ENCODE data around the gene LDLRAD3.

The LDLRAD3 gene

GRCh38 chr11:36254713-36255112, 310.9 kb downstream of the LDLRAD3 start:
- DNase-seq (ENCODE audit: low spot score) = peak; percentile 56
- ChIA-PET CTCF (interaction anchor here (0.7 kb wide), 1 partner anchor 1415 kb away, joined by 3 read pairs; no protein-coding TSS in a partner anchor), POLR2A (ENCODE audit: low non-redundant PET) (no interaction called here)
- H3K27ac ChIP-seq = no peak overlapping the region
- no peak for TF ChIP-seq CTCF (conservative IDR thresholded peaks at IDR 0.05; ENCODE audit: low read depth)

GRCh38 chr11:36257351-36257750, 313.5 kb downstream of the LDLRAD3 start:
- DNase-seq (ENCODE audit: low spot score) = no peak
- ChIA-PET POLR2A (ENCODE audit: low non-redundant PET) (no interaction called here), CTCF (interaction anchor here (0.6 to 2.7 kb wide), 4 partner anchors 9 to 642 kb away, joined by 3 to 12 read pairs (median 3); no protein-coding TSS in a partner anchor)
- no peak for TF ChIP-seq CTCF (conservative IDR thresholded peaks at IDR 0.05; ENCODE audit: low read depth)
- H3K27ac ChIP-seq = no peak overlapping the region

- no peak for TF ChIP-seq CTCF (conservative IDR thresholded peaks at IDR 0.05; ENCODE audit: low read depth)
- peak overlapping the region; percentile 1; the same call in 1 of the 2 replicates for H3K27ac ChIP-seq
- CTCF ChIA-PET = interaction anchor here (0.6 to 2.7 kb wide), 10 partner anchors 23 to 640 kb away, joined by 3 to 12 read pairs (median 4); no protein-coding TSS in a partner anchor
- POLR2A ChIA-PET (ENCODE audit: low non-redundant PET) = no interaction called here
- peak; percentile 24 for DNase-seq (ENCODE audit: low spot score)
Measured at GRCh38 chr11:36258730-36259360, 315.0 kb downstream of the LDLRAD3 start.

GRCh38 chr11:36261094-36261493, 317.2 kb downstream of the LDLRAD3 start:
- ChIA-PET POLR2A (ENCODE audit: low non-redundant PET) (no interaction called here), CTCF (interaction anchor here (1.1 kb wide), 1 partner anchor 439 kb away, joined by 3 read pairs; no protein-coding TSS in a partner anchor)
- H3K27ac ChIP-seq = no peak overlapping the region
- TF ChIP-seq CTCF (conservative IDR thresholded peaks at IDR 0.05; ENCODE audit: low read depth) = no peak
- DNase-seq (ENCODE audit: low spot score) = no peak

GRCh38 chr11:36264011-36264972, 320.4 kb downstream of the LDLRAD3 start:
- 0 out of 2 replicates have a peak overlapping the region, but pooled peaks have one; percentile 3 for H3K27ac ChIP-seq
- ChIA-PET CTCF (interaction anchor here (0.6 kb wide), 1 partner anchor 101 kb away, joined by 3 read pairs; no protein-coding TSS in a partner anchor), POLR2A (ENCODE audit: low non-redundant PET) (no interaction called here)
- no peak for TF ChIP-seq CTCF (conservative IDR thresholded peaks at IDR 0.05; ENCODE audit: low read depth)
- DNase-seq (ENCODE audit: low spot score) = no peak

GRCh38 chr11:36264973-36265344, 321.1 kb downstream of the LDLRAD3 start:
- ChIA-PET POLR2A (ENCODE audit: low non-redundant PET) (no interaction called here), CTCF (interaction anchor here (0.6 to 2.7 kb wide), 6 partner anchors 18 to 800 kb away, joined by 3 to 10 read pairs (median 4); partner anchors contain the start of gene FJX1)
- TF ChIP-seq CTCF (conservative IDR thresholded peaks at IDR 0.05; ENCODE audit: low read depth) = no peak
- H3K27ac ChIP-seq = 0 out of 2 replicates have a peak overlapping the region, but pooled peaks have one; percentile 3
- DNase-seq (ENCODE audit: low spot score) = no peak
